WTC11 (cell line): Measurements from ENCODE around the gene SH3BP4. TPM values are rescaled to one million over a fixed set of nuclear protein-coding genes. Genes with fewer than 3 reads are reported as not detected.

Source experiments
- ATAC-seq: fragments of 200-7000 bp; cut with Tn5 transposase; 2 replicates; pipeline ENCODE4 v1.10.0; 2021; ENCODE audit warnings: mild to moderate bottlenecking, moderate library complexity
- CTCF ChIA-PET: fragments of 300-600 bp; sonication (Branson Sonifier 250); formaldehyde crosslinking; loops from one replicate; lab custom pipeline; 2021; ENCODE audit warnings: antibody characterized with exemption; lab: Charles Lee
- POLR2A ChIA-PET: fragments of 350-600 bp; sonication (Branson Sonifier 250); formaldehyde crosslinking; loops from one replicate; lab custom pipeline; 2021; ENCODE audit warnings: antibody characterized with exemption; lab: Charles Lee
- DNase-seq: peaks from one replicate; pipeline ENCODE4 v3.0.0; 2021; ENCODE audit warnings: low spot score
- H3K27ac Mint-ChIP-seq: 2 replicates; pipeline ENCODE4 v1.8.0; 2021; ENCODE audit warnings: mixed read lengths
- H3K27me3 Mint-ChIP-seq: 2 replicates; pipeline ENCODE4 v1.8.0; 2021; ENCODE audit warnings: low read depth, mild to moderate bottlenecking, moderate library complexity, mixed read lengths
- H3K36me3 Mint-ChIP-seq: 2 replicates; pipeline ENCODE4 v1.8.0; 2021; ENCODE audit warnings: mixed read lengths
- H3K4me1 Mint-ChIP-seq: 2 replicates; pipeline ENCODE4 v1.8.0; 2022; ENCODE audit warnings: mixed read lengths
- H3K4me3 Mint-ChIP-seq: 2 replicates; pipeline ENCODE4 v1.8.0; 2021; ENCODE audit warnings: mild to moderate bottlenecking, moderate library complexity, mixed read lengths
- H3K9me3 Mint-ChIP-seq: 2 replicates; pipeline ENCODE4 v1.8.0; 2021; ENCODE audit warnings: mixed read lengths
- AFF4 ChIP-seq: sonication (generic); formaldehyde crosslinking; IDR thresholded peaks from 2 replicates; pipeline ENCODE4 v1.8.1; 2023; ENCODE audit warnings: mild to moderate bottlenecking, missing genetic modification reagents, borderline replicate concordance
- ARID4B ChIP-seq: sonication (generic); formaldehyde crosslinking; IDR thresholded peaks from 2 replicates; pipeline ENCODE4 v1.8.0; 2023; ENCODE audit warnings: missing genetic modification reagents, mild to moderate bottlenecking, borderline replicate concordance
- ATF3 ChIP-seq: sonication (generic); formaldehyde crosslinking; conservative IDR thresholded peaks from 2 replicates; pipeline ENCODE4 v1.8.1; 2022; ENCODE audit warnings: mild to moderate bottlenecking, missing genetic modification reagents
- IRF2 ChIP-seq: sonication (generic); formaldehyde crosslinking; IDR thresholded peaks from 2 replicates; pipeline ENCODE4 v1.8.0; 2022; ENCODE audit warnings: low read depth, missing genetic modification reagents, borderline replicate concordance
- MXD4 ChIP-seq: fragments of 250-450 bp; sonication (Bioruptor Pico); IDR thresholded peaks from 2 replicates; pipeline ENCODE4 v1.8.0; 2021; ENCODE audit warnings: mild to moderate bottlenecking, moderate library complexity, borderline replicate concordance
- NFYB ChIP-seq: sonication (generic); formaldehyde crosslinking; conservative IDR thresholded peaks from 2 replicates; pipeline ENCODE4 v1.8.0; 2022; ENCODE audit warnings: low read depth, missing genetic modification reagents
- PRDM15 ChIP-seq: sonication (generic); formaldehyde crosslinking; IDR thresholded peaks from 2 replicates; pipeline ENCODE4 v1.8.0; 2022; ENCODE audit warnings: missing genetic modification reagents
- PRRX2 ChIP-seq: fragments of 250-450 bp; sonication (Bioruptor Pico); IDR thresholded peaks from 2 replicates; pipeline ENCODE4 v1.8.0; 2021; ENCODE audit warnings: mild to moderate bottlenecking
- TEAD4 ChIP-seq: sonication (generic); formaldehyde crosslinking; IDR thresholded peaks from 2 replicates; pipeline ENCODE4 v1.8.0; 2022; ENCODE audit warnings: mild to moderate bottlenecking, missing genetic modification reagents
- USF1 ChIP-seq: sonication (generic); formaldehyde crosslinking; IDR thresholded peaks from 2 replicates; pipeline ENCODE4 v1.8.0; 2022; ENCODE audit warnings: mild to moderate bottlenecking, missing genetic modification reagents
- USF2 ChIP-seq: sonication (generic); formaldehyde crosslinking; IDR thresholded peaks from 2 replicates; pipeline ENCODE4 v1.8.1; 2023; ENCODE audit warnings: mild to moderate bottlenecking, missing genetic modification reagents, moderate library complexity
- ZBTB43 ChIP-seq: sonication (generic); formaldehyde crosslinking; IDR thresholded peaks from 2 replicates; pipeline ENCODE4 v1.8.1; 2023; ENCODE audit warnings: mild to moderate bottlenecking, missing genetic modification reagents
- ZNF423 ChIP-seq: fragments of 250-450 bp; sonication (Bioruptor Pico); IDR thresholded peaks from 2 replicates; pipeline ENCODE4 v2.1.2; 2022; ENCODE audit warnings: mild to moderate bottlenecking, moderate library complexity
- total RNA-seq: library from RNA; stranded (reverse); gene quantifications from 3 replicates; pipeline ENCODE4 v1.2.3, GENCODE V29; 2021

SH3BP4 gene
- total RNA-seq, 1 experiment from 2014 or later: 44.4 TPM

GRCh38 chr2:235066490-235066889 is 114.7 kb downstream of the SH3BP4 start (continued):
- TF ChIP-seq ATF3 (CRISPR knock-in tag) (no peak), PRDM15 (CRISPR knock-in tag) (no peak), MXD4 (CRISPR knock-in tag) (no peak), NFYB (CRISPR knock-in tag) (no peak), TEAD4 (CRISPR knock-in tag) (no peak)
- TF ChIP-seq, all 79 proteins: peak for 0

- TF ChIP-seq IRF2 (no peak), PRRX2 (CRISPR knock-in tag) (no peak), ZNF423 (CRISPR knock-in tag) (peak; percentile 50; the same call in 1 of the 2 replicates), AFF4 (CRISPR knock-in tag) (no peak), USF1 (peak; percentile 89), USF2 (CRISPR knock-in tag) (peak; percentile 92)
- H3K27me3 Mint-ChIP-seq: no peaks in the 10 kb centered on the region
- ChIA-PET CTCF (interaction anchor here (0.7 to 2.4 kb wide), 3 partner anchors 10 to 185 kb away, joined by 3 to 11 read pairs (median 4); no protein-coding TSS in a partner anchor), POLR2A (no interaction called here)
- H3K9me3 Mint-ChIP-seq: no peaks in the 10 kb centered on the region
- H3K4me1 Mint-ChIP-seq: peaks cover 30% of the 10 kb centered on the region
- ATAC-seq (peak; percentile 46), DNase-seq (no peak)
- no peak overlapping the region for H3K4me3 Mint-ChIP-seq
- no peaks in the 10 kb centered on the region for H3K36me3 Mint-ChIP-seq
- H3K27ac Mint-ChIP-seq: 0 out of 2 replicates have a peak overlapping the region, but pooled peaks have one; percentile 14
Measured at GRCh38 chr2:235066895-235067294, 115.1 kb downstream of the SH3BP4 start.

GRCh38 chr2:235068701-235069100 is 116.9 kb downstream of the SH3BP4 start:
- no peaks in the 10 kb centered on the region for H3K9me3 Mint-ChIP-seq
- H3K4me3 Mint-ChIP-seq: no peak overlapping the region
- no peaks in the 10 kb centered on the region for H3K27me3 Mint-ChIP-seq
- H3K4me1 Mint-ChIP-seq: peaks cover 30% of the 10 kb centered on the region
- ATAC-seq: no peak
- DNase-seq: no peak
- ChIA-PET POLR2A (no interaction called here), CTCF (interaction anchor here (1.4 kb wide), 1 partner anchor 38 kb away, joined by 4 read pairs; no protein-coding TSS in a partner anchor)
- no peaks in the 10 kb centered on the region for H3K36me3 Mint-ChIP-seq
- H3K27ac Mint-ChIP-seq: no peak overlapping the region
- TF ChIP-seq AFF4 (CRISPR knock-in tag) (no peak), ZBTB43 (CRISPR knock-in tag) (no peak), ARID4B (CRISPR knock-in tag) (no peak)
